GM12892 (cell line): ENCODE results near the gene C15orf61.

Experiments used
- DNase-seq: peaks from one replicate; pipeline ENCODE4 v3.0.0; 2011; ENCODE audit not compliant: insufficient read length
- FAIRE-seq: peaks from 2 replicates; lab custom pipeline; 2011; peaks lifted over from hg19 to GRCh38; lab: Jason Lieb, UNC
- POLR2A ChIP-seq: IDR thresholded peaks from 2 replicates; pipeline ENCODE4 v1.6.1; 2011; ENCODE audit warnings: low read depth, low read length, control low read depth
- POLR2AphosphoS5 ChIP-seq: IDR thresholded peaks from 2 replicates; pipeline ENCODE4 v1.6.1; 2011; ENCODE audit warnings: low read depth, low read length, control low read depth
- TAF1 ChIP-seq: IDR thresholded peaks from 2 replicates; pipeline ENCODE4 v1.6.1; 2011; ENCODE audit warnings: low read depth, mild to moderate bottlenecking, control low read depth, low read length, borderline replicate concordance

Gene C15orf61

DNA sequence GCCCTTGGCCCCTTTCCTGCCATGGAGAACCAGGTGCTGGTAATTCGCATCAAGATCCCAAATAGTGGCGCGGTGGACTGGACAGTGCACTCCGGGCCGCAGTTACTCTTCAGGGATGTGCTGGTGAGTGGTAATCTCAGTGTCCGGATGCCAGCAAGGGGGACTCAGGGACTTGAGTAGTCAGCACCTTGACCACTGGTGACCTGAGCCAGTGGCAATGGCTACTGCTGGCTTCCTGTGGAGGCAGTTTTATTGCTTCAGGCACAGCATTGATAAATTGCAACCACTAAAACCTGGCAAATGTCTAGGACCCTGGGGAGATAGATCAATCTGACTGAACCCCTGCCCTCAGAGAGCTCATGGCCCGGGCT is 22.4 kb downstream of the C15orf61 start:
- TF ChIP-seq POLR2A = no peak
- TF ChIP-seq TAF1 = no peak
- no peak for TF ChIP-seq POLR2AphosphoS5
- FAIRE-seq (no peak), DNase-seq (no peak)

DNA sequence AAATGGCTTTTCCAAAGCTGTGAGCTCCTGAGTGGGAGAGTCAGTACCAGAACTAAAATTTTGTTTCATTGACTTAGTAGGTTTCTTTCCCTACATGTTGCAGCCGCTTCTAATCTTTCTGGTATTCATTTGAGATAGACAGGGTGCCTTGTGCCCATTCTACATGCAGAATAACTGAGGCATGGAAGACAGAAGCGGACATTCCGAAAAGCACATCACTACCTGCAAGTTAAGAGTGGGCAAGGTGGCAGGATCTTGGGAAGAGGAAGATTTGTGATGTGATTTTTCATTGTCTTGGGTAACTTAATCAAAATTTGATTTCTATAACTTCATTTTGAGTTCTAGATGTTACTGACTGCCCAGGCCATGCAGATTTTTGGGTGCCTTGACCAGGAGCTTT is 23.5 kb downstream of the C15orf61 start:
- no peak for FAIRE-seq
- no peak for DNase-seq
- TF ChIP-seq POLR2A = no peak
- no peak for TF ChIP-seq TAF1
- TF ChIP-seq POLR2AphosphoS5 = no peak

DNA sequence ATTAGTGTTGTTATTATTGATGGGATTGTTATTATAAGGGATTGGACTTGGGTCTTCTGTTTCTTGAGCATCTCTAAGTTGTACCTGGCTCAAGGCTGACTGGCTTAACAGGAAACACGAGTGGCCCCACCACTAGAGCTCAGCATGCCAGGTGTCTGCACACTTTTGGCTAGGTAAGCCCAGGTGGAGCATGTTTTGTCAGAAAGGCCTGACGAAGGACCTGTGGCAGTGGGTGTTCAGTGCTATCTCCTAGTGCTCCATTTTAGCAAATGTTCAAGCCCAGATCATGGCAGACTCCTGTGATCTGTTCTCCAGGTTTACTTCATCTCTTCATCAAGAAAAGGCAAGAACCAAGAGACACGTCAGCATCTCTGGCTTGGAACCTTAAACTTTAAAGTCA is 24.9 kb downstream of the C15orf61 start:
- TF ChIP-seq POLR2A = no peak
- no peak for FAIRE-seq
- no peak for DNase-seq

DNA sequence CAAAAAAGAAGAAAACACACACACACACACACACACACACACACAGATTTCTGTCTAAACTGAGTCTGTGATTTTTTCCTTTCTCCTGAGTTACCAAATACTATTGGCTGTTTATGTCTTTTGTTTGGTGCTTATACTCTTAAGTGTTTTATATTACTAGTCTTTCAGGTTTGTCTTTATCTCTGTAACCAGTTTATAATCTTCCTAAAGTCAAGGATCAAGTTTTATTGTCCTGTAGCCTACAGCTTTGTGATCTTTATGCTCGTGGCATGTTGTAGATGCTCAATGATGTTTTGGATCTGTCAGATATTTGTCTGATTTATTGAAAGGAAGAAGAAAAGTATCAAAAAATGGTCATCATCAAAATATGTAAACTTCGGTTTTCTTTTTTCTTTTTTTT is 26.1 kb downstream of the C15orf61 start:
- no peak for DNase-seq
- TF ChIP-seq TAF1 (no peak), POLR2A (no peak), POLR2AphosphoS5 (no peak)
- no peak for FAIRE-seq

DNA sequence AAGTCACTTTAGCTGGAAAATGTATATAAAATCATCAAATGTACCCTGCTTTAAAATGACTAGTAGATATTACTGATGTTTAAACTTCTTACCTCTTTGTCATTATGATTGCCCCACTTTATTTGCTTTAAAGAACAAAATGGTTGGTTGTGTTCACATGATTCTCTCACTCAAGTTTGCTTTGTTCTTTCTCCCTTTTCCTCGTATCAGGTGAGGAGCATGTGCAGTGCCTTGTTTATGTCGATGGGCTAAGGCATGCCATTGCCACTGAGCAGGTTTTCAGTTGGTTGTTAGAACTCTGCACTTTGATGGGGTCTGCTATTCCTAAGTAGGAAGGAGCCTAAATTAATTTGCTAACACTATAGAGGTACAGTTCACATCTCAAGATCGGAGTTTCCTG is 26.9 kb downstream of the C15orf61 start:
- DNase-seq = no peak
- TF ChIP-seq POLR2A (no peak), POLR2AphosphoS5 (no peak), TAF1 (no peak)
- no peak for FAIRE-seq

DNA sequence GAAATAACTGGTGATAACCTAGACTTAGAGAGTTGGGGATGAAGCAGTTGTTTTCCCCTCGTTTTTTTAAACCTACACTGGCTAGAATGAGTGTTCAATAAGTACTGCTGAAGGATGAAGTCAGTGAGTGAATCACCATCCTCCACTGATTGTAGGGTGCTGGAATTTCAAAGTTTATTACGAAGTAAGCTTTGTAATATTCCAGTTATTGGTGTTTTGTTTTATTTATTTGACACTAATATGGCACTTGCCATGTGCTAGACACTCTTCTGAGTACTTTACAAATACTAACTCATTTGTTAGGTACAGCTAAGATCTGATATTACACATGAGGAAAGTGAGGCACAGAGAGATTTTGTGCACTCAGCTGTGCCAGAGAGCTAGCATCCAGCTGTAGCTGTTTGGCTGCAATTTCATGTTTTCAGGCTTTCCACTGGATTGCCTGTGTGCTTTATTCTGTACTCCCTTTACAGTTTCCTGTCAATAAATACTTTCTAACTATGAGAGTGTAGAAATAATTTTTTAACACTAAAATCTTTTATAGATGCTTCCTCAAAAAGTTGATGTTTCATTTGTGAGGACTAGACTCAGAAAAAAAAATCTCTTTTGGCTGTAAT is 27.4 kb downstream of the C15orf61 start:
- FAIRE-seq (no peak), DNase-seq (no peak)
- no peak for TF ChIP-seq POLR2AphosphoS5
- TF ChIP-seq POLR2A = no peak
- TF ChIP-seq TAF1 = no peak

DNA sequence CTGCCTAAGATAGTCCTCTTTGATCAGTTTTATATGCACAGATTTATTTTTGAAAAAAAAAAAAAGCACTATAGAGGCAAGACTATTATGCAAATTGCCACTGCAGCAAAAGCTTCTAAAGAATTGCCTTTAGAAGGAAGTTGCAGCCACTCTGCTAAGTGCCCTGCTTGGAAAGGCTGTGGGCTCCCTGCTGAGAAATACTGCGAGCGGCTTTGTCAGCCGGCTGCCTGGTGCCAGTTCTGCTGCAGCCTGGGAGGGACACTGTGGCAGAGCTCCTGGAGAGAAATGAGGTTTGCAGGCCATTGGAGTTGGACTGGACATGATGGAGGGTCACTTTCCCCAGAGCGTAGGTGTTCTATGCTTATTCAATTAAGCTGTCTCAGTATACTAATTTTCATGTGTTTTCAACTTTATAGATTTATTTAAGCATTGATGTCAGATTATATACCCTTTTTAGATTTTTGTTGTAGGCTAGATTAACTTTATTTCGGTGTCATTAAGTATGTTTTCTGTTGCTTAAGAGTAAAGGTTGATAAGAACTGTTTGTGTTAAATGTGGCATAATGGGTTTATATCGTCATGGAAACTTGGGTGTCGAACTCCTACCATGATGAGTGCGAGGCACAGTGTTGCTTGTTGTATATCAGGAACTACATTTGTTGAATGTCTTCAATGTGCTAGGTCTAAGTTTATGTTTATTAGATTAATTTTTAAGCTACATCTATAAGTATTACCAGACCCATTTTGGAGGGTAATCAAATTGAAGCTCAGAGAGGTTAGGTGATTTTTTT is 28.1 kb downstream of the C15orf61 start:
- DNase-seq (no peak), FAIRE-seq (no peak)
- TF ChIP-seq POLR2AphosphoS5 = no peak
- no peak for TF ChIP-seq TAF1
- TF ChIP-seq POLR2A = no peak

DNA sequence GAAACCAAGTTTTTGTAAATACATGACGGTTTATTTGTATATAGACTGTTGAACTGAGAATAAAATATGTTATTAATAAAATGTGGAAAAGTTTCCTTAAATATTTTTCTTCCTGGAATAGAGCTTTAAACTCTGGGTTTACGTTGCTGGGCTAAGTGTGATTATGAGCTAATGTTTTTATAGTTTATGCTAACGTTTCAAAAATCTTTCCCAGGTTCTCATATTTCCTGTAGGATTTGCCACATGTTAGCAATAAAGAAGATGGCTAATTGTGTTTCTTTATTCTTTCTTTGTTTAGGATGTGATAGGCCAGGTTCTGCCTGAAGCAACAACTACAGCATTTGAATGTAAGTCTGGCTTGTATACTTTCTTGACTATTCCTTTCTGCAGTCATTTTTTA is 28.8 kb downstream of the C15orf61 start:
- no peak for TF ChIP-seq TAF1
- TF ChIP-seq POLR2AphosphoS5 = no peak
- no peak for TF ChIP-seq POLR2A
- FAIRE-seq (no peak), DNase-seq (no peak)

DNA sequence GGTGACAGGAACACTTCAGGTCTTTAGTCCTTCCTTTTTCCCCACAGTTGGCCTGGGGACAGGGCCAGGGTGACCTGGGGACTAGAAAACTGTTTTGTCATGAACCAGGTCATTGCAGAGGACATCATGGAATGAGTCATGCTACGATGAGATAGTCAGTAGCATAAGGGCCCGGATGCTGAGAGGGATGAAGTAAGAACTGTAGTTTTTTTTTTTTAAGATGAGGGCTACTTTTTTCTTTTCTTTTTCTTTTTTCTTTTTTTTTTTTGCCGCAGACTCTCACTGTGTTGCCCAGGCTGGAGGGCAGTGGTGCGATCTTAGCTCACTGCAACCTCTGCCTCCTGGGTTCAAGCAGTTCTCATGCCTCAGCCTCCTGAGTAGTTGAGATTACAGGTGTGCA is 29.6 kb downstream of the C15orf61 start:
- FAIRE-seq = no peak
- TF ChIP-seq TAF1 (no peak), POLR2A (no peak), POLR2AphosphoS5 (no peak)
- DNase-seq = no peak

DNA sequence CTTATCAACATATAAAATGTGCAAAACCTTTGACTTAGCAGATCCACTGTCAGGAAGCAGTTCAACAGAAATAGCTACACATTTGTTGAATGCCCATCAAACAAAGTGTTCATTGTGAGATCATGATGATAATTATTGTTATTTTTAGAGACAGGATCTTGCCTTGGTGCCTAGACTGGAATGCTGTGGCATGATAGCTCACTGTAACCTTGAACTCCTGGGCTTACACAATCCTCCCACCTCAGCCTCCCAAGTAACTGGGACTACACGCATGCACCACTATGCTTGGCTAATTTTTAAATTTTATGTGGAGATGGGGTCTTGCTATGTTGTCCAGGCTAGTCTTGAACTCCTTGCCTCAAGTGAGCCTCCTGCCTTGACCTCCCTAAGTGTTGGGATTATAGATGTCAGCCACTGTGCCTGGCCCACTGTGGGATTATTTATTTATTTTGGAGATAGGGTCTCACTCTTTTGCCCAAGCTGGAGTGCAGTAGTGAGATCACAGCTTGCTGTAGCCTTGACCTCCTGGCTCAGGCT is 30.3 kb downstream of the C15orf61 start:
- FAIRE-seq = no peak
- TF ChIP-seq TAF1 = no peak
- no peak for TF ChIP-seq POLR2A
- no peak for TF ChIP-seq POLR2AphosphoS5
- no peak for DNase-seq

DNA sequence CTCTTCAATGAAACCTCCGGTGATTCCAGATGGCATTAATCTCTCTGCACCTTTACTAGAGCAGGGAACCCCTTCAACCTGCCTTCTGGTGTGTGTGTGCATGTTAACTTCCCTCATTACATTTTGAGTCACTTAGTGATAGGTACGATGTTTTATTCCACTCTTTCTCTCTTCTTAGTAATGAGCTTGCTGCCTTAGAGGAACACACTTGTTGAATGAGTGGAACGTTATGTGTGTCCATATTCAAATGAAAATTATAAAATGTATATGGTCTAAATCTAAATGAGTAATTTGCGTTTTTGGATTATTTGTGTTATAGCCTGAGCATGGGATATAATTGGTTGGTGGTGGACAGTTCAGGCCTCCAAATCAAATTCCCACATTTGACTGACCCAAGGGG is 33.6 kb downstream of the C15orf61 start:
- DNase-seq (no peak), FAIRE-seq (no peak)
- no peak for TF ChIP-seq TAF1

DNA sequence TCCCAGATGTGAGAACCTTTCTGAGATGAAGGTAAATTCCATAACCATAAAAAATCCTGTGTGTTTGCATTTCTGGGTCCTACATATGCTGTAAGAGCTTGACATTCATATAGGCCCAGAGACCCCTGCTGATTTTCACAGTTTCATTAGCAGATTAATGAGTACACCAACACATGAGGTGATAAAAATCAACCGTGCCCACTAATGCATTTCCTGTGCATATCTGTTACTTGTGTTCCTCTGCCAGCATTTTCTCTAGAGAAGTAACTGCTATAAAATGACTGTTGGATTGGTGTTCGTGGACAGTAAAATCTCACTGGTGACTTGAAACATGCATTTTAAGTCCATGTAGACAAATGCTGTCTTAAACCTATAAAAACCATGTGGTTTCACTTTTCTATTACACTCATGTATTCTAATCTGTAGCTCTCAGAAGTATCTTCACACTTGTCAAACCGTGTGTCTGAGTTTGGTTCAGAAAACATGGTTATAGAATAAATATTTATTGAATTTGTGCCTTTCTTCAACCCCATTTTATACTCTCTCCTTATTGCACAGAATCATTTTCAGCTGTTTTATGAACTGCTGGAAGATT is 36.1 kb downstream of the C15orf61 start:
- FAIRE-seq (peak; percentile 85), DNase-seq (no peak)
- TF ChIP-seq POLR2AphosphoS5 (no peak), POLR2A (no peak), TAF1 (no peak)
